ENCODE measurements around the gene ZNF334.

DNA sequence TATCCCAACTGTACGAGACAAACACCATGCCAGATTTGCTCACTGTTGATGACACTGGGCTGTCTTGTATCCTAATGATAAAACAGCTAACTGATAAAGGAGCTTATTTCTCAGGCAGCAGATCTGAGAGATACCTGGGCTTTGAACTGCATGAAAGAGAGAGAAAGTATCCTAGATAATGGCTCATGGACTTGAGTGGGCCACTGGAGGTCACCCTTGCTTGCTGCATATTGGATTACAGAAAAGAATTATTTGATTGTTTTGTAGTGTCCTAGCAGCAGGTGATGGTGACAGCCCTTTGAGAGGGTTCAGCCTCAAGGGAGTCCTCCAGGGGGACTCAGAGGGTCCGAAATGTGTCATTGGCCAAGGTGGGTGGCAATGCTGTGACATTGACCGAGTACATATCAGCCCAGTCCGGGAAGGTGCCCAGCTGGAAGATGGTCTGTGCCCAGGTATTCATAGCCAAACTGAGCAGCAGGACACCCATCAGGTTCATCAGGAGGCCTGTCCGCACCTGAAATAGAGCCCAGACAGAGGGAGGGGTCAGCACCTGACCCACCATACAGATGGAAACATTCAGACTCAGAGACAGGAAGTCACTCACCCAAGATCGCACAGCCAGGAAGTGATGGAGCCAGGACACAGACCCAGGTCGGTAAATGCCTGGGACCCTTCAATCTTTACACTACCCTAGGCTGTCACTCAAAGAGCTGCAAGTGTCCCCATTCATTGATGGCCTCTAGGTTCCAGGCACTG lies 46.5 kb upstream of the ZNF334 start:
- TF ChIP-seq CTCF (conservative IDR thresholded peaks at IDR 0.05; ENCODE audit: low read length) (peak; percentile 58), EZH2phosphoT487 (IDR thresholded peaks at IDR 0.05; ENCODE audit: borderline replicate concordance) (no peak)
